SK-N-SH treated with all-trans-retinoic acid at 6 μM for 48 hours (cell line): ENCODE results near the gene TMC7.

ENCODE experiments used
- ARNTL ChIP-seq: fragments of 450-650 bp; formaldehyde crosslinking; IDR thresholded peaks from 2 replicates; pipeline ENCODE4 v1.5.0; 2020; ENCODE audit warnings: low read depth, mild to moderate bottlenecking, moderate library complexity, borderline replicate concordance
- TOX ChIP-seq: fragments of 250-450 bp; sonication (Bioruptor Pico); IDR thresholded peaks from 2 replicates; pipeline ENCODE4 v1.8.0; 2021; ENCODE audit warnings: mild to moderate bottlenecking, moderate library complexity, borderline replicate concordance

- TF ChIP-seq ARNTL (no peak), TOX (CRISPR knock-in tag) (no peak)
Observed at GRCh38 chr16:18975109-18975508, 8.6 kb upstream of the TMC7 start.
